Brain microvascular endothelial cell (primary cell): Measurements from ENCODE around the gene SLC12A5.

Experiments
- DNase-seq: peaks from one replicate; pipeline ENCODE4 v3.0.0-alpha.2; 2020
- H3K27ac ChIP-seq: fragments of 250-450 bp; sonication (Bioruptor Pico); 2 replicates; pipeline ENCODE4 v1.5.1; 2020; ENCODE audit warnings: mild to moderate bottlenecking, moderate library complexity
- H3K27me3 ChIP-seq: fragments of 250-450 bp; sonication (Bioruptor Pico); replicated peaks from 2 replicates; pipeline ENCODE4 v1.5.1; 2020; ENCODE audit warnings: mild to moderate bottlenecking
- H3K36me3 ChIP-seq: fragments of 250-450 bp; sonication (Bioruptor Pico); replicated peaks from 2 replicates; pipeline ENCODE4 v1.5.1; 2020; ENCODE audit warnings: mild to moderate bottlenecking
- H3K4me3 ChIP-seq: 2 replicates; pipeline ENCODE4 v1.5.1; 2011; ENCODE audit warnings: low read depth, mild to moderate bottlenecking, control low read depth, low read length, moderate library complexity
- in situ Hi-C: cut with HindIII; loops from 2 replicates; pipeline ENCODE4 v1.10.0; 2017; ENCODE audit warnings: low sequenced_read_pairs, low pct_ligation_motif_present
- TF ChIP-seq, protein P1 (sequence below): IDR thresholded peaks from 2 replicates; pipeline ENCODE4 v1.5.1; 2011; ENCODE audit warnings: low read depth, mild to moderate bottlenecking, moderate library complexity, low read length, control low read depth, inconsistent platforms; ENCODE audit errors: missing control alignments

The SLC12A5 gene

DNA sequence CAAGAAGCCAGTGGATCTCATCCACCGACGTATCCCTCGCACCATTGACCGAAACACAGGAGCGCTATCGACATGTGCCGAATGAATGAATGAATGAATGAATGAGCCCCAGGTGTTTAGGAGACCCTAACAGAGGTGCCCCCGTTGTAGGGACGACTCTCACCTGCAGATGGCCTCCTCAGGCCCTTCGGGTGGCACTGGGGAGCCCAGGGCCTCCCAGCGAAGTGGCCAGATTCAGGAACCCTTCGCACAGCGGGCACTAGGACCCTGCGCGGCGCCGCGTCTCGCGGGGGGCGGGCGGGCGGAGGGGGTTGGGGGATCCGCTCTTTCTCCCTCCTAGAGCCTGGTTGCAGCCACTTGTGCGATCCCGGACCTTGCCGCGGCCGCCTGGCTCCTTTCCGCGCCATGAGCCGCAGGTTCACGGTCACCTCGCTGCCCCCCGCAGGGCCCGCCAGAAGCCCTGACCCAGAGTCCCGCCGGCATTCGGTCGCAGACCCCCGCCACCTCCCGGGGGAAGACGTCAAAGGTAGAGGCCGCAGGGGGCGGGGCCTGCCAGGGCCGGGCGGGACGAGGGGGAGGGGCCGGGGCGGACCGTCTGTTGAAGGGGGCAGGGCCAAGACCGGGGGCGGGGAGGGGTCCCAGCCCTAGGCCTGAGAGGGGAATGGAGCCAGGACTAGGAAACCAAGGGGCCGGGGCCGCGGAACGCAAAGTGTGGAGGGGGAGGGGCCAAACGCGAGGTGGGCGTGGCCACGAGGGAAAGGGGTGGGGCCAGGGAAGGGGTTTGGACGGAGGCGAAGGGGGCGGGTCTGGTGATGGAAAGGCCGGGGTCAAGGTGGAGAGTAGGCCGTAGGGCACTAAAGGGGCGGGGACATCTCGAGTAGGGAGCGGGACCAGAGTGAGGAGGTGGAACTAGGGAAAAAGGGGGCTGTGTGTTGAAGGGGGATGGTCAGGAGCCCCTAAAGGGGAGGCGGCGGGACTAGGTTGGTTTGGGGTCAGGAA lies 7.4 kb upstream of the SLC12A5 start:
- H3K27ac ChIP-seq = no peak overlapping the region
- DNase-seq = no peak
- in situ Hi-C loops = no loop called here
- peaks cover 10% of the 10 kb centered on the region for H3K27me3 ChIP-seq
- H3K36me3 ChIP-seq = no peaks in the 10 kb centered on the region
- TF ChIP-seq, protein P1, sequence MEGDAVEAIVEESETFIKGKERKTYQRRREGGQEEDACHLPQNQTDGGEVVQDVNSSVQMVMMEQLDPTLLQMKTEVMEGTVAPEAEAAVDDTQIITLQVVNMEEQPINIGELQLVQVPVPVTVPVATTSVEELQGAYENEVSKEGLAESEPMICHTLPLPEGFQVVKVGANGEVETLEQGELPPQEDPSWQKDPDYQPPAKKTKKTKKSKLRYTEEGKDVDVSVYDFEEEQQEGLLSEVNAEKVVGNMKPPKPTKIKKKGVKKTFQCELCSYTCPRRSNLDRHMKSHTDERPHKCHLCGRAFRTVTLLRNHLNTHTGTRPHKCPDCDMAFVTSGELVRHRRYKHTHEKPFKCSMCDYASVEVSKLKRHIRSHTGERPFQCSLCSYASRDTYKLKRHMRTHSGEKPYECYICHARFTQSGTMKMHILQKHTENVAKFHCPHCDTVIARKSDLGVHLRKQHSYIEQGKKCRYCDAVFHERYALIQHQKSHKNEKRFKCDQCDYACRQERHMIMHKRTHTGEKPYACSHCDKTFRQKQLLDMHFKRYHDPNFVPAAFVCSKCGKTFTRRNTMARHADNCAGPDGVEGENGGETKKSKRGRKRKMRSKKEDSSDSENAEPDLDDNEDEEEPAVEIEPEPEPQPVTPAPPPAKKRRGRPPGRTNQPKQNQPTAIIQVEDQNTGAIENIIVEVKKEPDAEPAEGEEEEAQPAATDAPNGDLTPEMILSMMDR = no peak
- H3K4me3 ChIP-seq = peak overlapping the region; percentile 45

DNA sequence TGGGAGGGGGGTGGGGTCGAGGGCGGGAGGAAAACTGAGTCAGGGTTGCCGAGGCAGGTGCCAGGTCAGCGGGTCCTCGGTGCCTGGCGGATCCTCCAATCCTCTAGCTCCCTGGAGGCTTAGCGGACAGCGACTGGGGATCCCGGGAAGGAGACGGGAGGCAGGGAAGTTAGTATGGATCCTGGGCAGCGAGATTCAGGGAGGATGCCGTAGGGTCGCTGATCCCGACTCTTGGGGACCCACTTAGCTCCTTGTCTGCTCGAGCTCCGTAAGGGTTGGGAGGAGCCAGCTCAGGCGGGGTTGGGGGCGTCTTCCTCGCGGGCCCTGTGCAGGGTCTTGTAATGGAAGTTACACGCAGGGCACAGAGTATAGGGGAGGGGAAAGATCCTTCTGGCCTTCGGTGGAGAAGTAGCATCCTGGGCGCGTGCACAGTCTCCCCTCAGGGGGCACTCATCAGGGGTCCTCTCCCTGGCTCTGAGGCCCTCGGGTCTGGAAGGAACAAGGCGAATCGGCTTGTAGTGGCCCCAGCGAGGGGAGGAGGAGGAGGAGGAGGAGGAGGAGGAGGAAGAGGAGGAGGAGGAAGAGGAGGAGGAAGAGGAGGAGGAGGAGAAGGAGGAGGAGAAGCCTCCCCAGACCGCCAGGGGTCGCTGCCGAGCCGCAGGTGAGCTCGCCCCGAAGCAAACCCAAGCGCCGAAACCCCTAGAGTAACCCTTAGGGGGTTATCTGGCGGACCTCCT lies 6.4 kb upstream of the SLC12A5 start:
- no peak for DNase-seq
- in situ Hi-C loops = no loop called here
- no peak overlapping the region for H3K27ac ChIP-seq
- peaks cover 17% of the 10 kb centered on the region for H3K27me3 ChIP-seq
- no peak overlapping the region for H3K4me3 ChIP-seq
- TF ChIP-seq, protein P1 = peak; percentile 85
- H3K36me3 ChIP-seq = no peaks in the 10 kb centered on the region

DNA sequence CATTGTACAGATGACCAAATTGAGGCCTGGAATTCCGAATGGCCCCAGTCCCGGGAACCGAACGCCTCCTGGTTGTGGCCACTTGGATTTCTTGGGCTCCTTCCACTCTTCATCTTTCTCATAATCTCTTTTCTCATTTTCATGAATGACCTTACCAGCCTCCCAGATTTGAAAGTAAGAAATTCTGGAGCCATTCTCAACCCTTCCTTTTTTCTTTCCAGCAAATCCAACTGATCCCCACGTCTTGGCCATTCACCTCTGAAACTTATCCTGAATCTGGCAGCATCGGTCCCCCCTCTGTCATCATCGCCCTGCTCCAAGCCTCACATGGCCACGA lies 5.9 kb upstream of the SLC12A5 start:
- Histone ChIP-seq H3K27ac (no peak overlapping the region), H3K27me3 (peaks cover 22% of the 10 kb centered on the region), H3K36me3 (no peaks in the 10 kb centered on the region), H3K4me3 (no peak overlapping the region)
- TF ChIP-seq, protein P1 = no peak
- no peak for DNase-seq
- in situ Hi-C loops = no loop called here

DNA sequence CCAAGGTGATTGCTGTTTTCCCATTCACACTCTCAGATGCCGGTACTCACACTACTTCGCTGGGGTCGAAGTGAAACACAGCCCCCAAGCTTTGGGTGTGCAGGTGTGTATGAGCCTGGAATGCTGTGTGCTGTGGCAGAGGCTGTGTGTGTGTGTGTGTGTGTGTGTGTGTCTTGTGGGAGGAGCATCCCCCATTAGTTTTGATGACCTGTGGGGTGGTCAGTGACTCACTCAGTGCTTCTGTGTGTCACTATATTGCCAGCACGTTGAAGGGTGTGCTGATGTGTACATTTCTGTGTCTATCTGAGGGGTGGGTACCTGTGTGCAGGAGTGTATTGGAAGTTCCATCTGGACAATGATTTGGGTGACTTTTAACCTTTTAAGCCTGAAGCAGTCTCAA lies 5.0 kb upstream of the SLC12A5 start:
- TF ChIP-seq, protein P1 = no peak

DNA sequence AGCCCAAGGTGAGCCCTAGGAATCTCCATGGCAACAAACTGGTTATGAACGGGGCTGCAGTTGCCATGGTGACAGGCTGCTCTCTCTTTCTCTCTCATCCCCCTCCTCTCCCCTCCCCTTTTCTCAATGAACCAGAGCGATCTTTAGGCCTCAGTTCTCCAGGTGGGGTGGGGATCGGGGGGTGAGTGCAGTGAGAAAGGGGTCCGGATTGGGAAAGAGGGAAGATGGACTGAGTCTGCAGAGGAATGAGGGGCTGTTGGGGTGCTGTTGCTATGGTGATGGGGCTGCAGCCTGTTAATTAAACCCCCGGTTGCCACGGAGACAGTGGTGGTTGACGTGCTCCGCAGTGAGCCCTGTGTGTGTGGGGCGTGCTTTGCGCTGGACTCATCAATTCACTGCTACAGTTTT lies 3.6 kb upstream of the SLC12A5 start:
- H3K27ac ChIP-seq = no peak overlapping the region
- no peak overlapping the region for H3K4me3 ChIP-seq
- no peaks in the 10 kb centered on the region for H3K36me3 ChIP-seq
- TF ChIP-seq, protein P1 = no peak
- H3K27me3 ChIP-seq = peaks cover 43% of the 10 kb centered on the region
- DNase-seq = no peak
- in situ Hi-C loops = no loop called here

More for the DNA sequence above, 5.0 kb upstream of the SLC12A5 start:
- Histone ChIP-seq H3K36me3 (no peaks in the 10 kb centered on the region), H3K27me3 (peaks cover 31% of the 10 kb centered on the region), H3K4me3 (no peak overlapping the region), H3K27ac (no peak overlapping the region)
- DNase-seq = no peak
- in situ Hi-C loops = no loop called here
